WTC11 (cell line): Measurements from ENCODE around the gene EGR1. TPM values are rescaled to one million over a fixed set of nuclear protein-coding genes. Genes with fewer than 3 reads are reported as not detected.

Source experiments
- CREM ChIP-seq: sonication (generic); formaldehyde crosslinking; IDR thresholded peaks from 2 replicates; pipeline ENCODE4 v1.8.1; 2022; ENCODE audit warnings: mild to moderate bottlenecking, missing genetic modification reagents, moderate library complexity
- ESRRA ChIP-seq: sonication (generic); formaldehyde crosslinking; IDR thresholded peaks from 2 replicates; pipeline ENCODE4 v1.8.1; 2022; ENCODE audit warnings: mild to moderate bottlenecking, missing genetic modification reagents, borderline replicate concordance
- FOXP1 ChIP-seq: sonication (generic); formaldehyde crosslinking; IDR thresholded peaks from 2 replicates; pipeline ENCODE4 v1.8.0; 2022; ENCODE audit warnings: missing genetic modification reagents, mild to moderate bottlenecking, moderate library complexity, borderline replicate concordance
- GABPB1 ChIP-seq: sonication (generic); formaldehyde crosslinking; IDR thresholded peaks from 2 replicates; pipeline ENCODE4 v1.8.1; 2023; ENCODE audit warnings: mild to moderate bottlenecking, missing genetic modification reagents
- KAT7 ChIP-seq: sonication (generic); formaldehyde crosslinking; IDR thresholded peaks from 2 replicates; pipeline ENCODE4 v1.8.1; 2023; ENCODE audit warnings: missing genetic modification reagents, mild to moderate bottlenecking, borderline replicate concordance
- NFE2L1 ChIP-seq: sonication (generic); formaldehyde crosslinking; IDR thresholded peaks from 2 replicates; pipeline ENCODE4 v1.8.1; 2023; ENCODE audit warnings: missing genetic modification reagents
- NR2C2 ChIP-seq: sonication (generic); formaldehyde crosslinking; IDR thresholded peaks from 2 replicates; pipeline ENCODE4 v1.8.0; 2022; ENCODE audit warnings: mild to moderate bottlenecking, missing genetic modification reagents
- PRRX2 ChIP-seq: fragments of 250-450 bp; sonication (Bioruptor Pico); IDR thresholded peaks from 2 replicates; pipeline ENCODE4 v1.8.0; 2021; ENCODE audit warnings: mild to moderate bottlenecking
- RELA ChIP-seq: sonication (generic); formaldehyde crosslinking; IDR thresholded peaks from 2 replicates; pipeline ENCODE4 v1.8.1; 2022; ENCODE audit warnings: missing genetic modification reagents, mild to moderate bottlenecking, borderline replicate concordance
- RORB ChIP-seq: fragments of 250-450 bp; sonication (Bioruptor Pico); IDR thresholded peaks from 2 replicates; pipeline ENCODE4 v1.9.0; 2021; ENCODE audit warnings: mild to moderate bottlenecking
- TEAD1 ChIP-seq: sonication (generic); formaldehyde crosslinking; IDR thresholded peaks from 2 replicates; pipeline ENCODE4 v1.8.0; 2022; ENCODE audit warnings: mild to moderate bottlenecking, missing genetic modification reagents
- TEAD4 ChIP-seq: sonication (generic); formaldehyde crosslinking; IDR thresholded peaks from 2 replicates; pipeline ENCODE4 v1.8.0; 2022; ENCODE audit warnings: mild to moderate bottlenecking, missing genetic modification reagents
- ZNF232 ChIP-seq: sonication (generic); formaldehyde crosslinking; IDR thresholded peaks from 2 replicates; pipeline ENCODE4 v1.8.0; 2022; ENCODE audit warnings: mild to moderate bottlenecking, missing genetic modification reagents
- total RNA-seq: library from RNA; stranded (reverse); gene quantifications from 3 replicates; pipeline ENCODE4 v1.2.3, GENCODE V29; 2021
- TF ChIP-seq, protein P1 (sequence below): sonication (generic); formaldehyde crosslinking; conservative IDR thresholded peaks from 2 replicates; pipeline ENCODE4 v1.8.1; 2023; ENCODE audit warnings: mild to moderate bottlenecking, low read depth, missing genetic modification reagents, moderate library complexity
- TF ChIP-seq, protein P2 (sequence below): sonication (generic); formaldehyde crosslinking; IDR thresholded peaks from 2 replicates; pipeline ENCODE4 v1.8.1; 2022; ENCODE audit warnings: mild to moderate bottlenecking, moderate library complexity, missing genetic modification reagents
- TF ChIP-seq, protein P3 (sequence below): sonication (generic); formaldehyde crosslinking; IDR thresholded peaks from 2 replicates; pipeline ENCODE4 v1.8.0; 2022; ENCODE audit warnings: mild to moderate bottlenecking, missing genetic modification reagents
- TF ChIP-seq, protein P4 (sequence below): fragments of 250-450 bp; sonication (Bioruptor Pico); IDR thresholded peaks from 2 replicates; pipeline ENCODE4 v1.9.0; 2021; ENCODE audit warnings: moderate library complexity, mild to moderate bottlenecking, inconsistent platforms, borderline replicate concordance
- TF ChIP-seq, protein P5 (sequence below): sonication (generic); formaldehyde crosslinking; IDR thresholded peaks from 2 replicates; pipeline ENCODE4 v1.8.0; 2022; ENCODE audit warnings: mild to moderate bottlenecking, missing genetic modification reagents
- TF ChIP-seq, protein P6 (sequence below): sonication (generic); formaldehyde crosslinking; IDR thresholded peaks from 2 replicates; pipeline ENCODE4 v1.8.0; 2023; ENCODE audit warnings: missing genetic modification reagents, mild to moderate bottlenecking, borderline replicate concordance
- TF ChIP-seq, protein P7 (sequence below): sonication (generic); formaldehyde crosslinking; IDR thresholded peaks from 2 replicates; pipeline ENCODE4 v1.8.1; 2022; ENCODE audit warnings: low read depth, missing genetic modification reagents, borderline replicate concordance
- TF ChIP-seq, protein P8 (sequence below): fragments of 250-450 bp; sonication (Bioruptor Pico); IDR thresholded peaks from 2 replicates; pipeline ENCODE4 v2.1.2; 2022; ENCODE audit warnings: mild to moderate bottlenecking, moderate library complexity
- TF ChIP-seq, protein P9 (sequence below): sonication (generic); formaldehyde crosslinking; IDR thresholded peaks from 2 replicates; pipeline ENCODE4 v1.8.0; 2023; ENCODE audit warnings: mild to moderate bottlenecking, missing genetic modification reagents

The EGR1 gene
- total RNA-seq, 1 experiment from 2014 or later, result 15.7 TPM

DNA sequence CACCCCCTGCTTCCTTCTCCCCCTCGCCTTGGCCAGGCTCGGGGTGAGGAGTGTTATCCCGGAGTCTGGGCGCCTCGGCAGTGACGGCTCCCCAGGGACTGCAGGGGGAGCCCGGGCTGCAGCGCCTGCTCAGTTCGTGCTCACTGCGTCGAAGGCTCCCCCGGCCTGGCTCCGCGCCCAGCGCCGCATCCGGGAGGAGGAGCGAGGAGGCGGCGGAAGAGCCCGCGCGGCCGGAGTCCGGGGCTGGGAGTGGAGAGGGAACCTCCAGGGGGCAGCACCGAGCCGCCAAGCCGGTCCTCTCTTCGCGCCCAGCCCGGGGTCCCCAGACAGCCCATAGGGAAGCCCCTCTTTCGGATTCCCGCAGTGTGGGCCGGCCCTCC is 1.3 kb upstream of the EGR1 start (continued):
- TF ChIP-seq, protein P1, sequence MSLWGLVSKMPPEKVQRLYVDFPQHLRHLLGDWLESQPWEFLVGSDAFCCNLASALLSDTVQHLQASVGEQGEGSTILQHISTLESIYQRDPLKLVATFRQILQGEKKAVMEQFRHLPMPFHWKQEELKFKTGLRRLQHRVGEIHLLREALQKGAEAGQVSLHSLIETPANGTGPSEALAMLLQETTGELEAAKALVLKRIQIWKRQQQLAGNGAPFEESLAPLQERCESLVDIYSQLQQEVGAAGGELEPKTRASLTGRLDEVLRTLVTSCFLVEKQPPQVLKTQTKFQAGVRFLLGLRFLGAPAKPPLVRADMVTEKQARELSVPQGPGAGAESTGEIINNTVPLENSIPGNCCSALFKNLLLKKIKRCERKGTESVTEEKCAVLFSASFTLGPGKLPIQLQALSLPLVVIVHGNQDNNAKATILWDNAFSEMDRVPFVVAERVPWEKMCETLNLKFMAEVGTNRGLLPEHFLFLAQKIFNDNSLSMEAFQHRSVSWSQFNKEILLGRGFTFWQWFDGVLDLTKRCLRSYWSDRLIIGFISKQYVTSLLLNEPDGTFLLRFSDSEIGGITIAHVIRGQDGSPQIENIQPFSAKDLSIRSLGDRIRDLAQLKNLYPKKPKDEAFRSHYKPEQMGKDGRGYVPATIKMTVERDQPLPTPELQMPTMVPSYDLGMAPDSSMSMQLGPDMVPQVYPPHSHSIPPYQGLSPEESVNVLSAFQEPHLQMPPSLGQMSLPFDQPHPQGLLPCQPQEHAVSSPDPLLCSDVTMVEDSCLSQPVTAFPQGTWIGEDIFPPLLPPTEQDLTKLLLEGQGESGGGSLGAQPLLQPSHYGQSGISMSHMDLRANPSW, result no peak
- TF ChIP-seq NR2C2 (CRISPR knock-in tag) (no peak), RELA (CRISPR knock-in tag) (peak; percentile 69; the same call in 1 of the 2 replicates), FOXP1 (CRISPR knock-in tag) (peak; percentile 74), KAT7 (CRISPR knock-in tag) (no peak; the same call in 1 of the 2 replicates), PRRX2 (CRISPR knock-in tag) (no peak), ESRRA (peak; percentile 77; the same call in 1 of the 2 replicates), TEAD4 (CRISPR knock-in tag) (no peak), GABPB1 (CRISPR knock-in tag) (no peak), NFE2L1 (peak; percentile 67; the same call in 1 of the 2 replicates), RORB (no peak), ZNF232 (no peak; the same call in 1 of the 2 replicates), TEAD1 (CRISPR knock-in tag) (no peak), CREM (CRISPR knock-in tag) (0 out of 2 replicates have a peak, but pooled peaks have one; percentile 49)
- TF ChIP-seq, protein P2, sequence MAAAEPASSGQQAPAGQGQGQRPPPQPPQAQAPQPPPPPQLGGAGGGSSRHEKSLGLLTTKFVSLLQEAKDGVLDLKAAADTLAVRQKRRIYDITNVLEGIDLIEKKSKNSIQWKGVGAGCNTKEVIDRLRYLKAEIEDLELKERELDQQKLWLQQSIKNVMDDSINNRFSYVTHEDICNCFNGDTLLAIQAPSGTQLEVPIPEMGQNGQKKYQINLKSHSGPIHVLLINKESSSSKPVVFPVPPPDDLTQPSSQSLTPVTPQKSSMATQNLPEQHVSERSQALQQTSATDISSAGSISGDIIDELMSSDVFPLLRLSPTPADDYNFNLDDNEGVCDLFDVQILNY (CRISPR knock-in tag), result peak; percentile 94
- TF ChIP-seq, protein P3, sequence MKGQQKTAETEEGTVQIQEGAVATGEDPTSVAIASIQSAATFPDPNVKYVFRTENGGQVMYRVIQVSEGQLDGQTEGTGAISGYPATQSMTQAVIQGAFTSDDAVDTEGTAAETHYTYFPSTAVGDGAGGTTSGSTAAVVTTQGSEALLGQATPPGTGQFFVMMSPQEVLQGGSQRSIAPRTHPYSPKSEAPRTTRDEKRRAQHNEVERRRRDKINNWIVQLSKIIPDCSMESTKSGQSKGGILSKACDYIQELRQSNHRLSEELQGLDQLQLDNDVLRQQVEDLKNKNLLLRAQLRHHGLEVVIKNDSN, result no peak
- TF ChIP-seq, protein P4, sequence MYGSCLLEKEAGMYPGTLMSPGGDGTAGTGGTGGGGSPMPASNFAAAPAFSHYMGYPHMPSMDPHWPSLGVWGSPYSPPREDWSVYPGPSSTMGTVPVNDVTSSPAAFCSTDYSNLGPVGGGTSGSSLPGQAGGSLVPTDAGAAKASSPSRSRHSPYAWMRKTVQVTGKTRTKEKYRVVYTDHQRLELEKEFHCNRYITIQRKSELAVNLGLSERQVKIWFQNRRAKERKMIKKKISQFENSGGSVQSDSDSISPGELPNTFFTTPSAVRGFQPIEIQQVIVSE (CRISPR knock-in tag), result no peak
- TF ChIP-seq, protein P5, sequence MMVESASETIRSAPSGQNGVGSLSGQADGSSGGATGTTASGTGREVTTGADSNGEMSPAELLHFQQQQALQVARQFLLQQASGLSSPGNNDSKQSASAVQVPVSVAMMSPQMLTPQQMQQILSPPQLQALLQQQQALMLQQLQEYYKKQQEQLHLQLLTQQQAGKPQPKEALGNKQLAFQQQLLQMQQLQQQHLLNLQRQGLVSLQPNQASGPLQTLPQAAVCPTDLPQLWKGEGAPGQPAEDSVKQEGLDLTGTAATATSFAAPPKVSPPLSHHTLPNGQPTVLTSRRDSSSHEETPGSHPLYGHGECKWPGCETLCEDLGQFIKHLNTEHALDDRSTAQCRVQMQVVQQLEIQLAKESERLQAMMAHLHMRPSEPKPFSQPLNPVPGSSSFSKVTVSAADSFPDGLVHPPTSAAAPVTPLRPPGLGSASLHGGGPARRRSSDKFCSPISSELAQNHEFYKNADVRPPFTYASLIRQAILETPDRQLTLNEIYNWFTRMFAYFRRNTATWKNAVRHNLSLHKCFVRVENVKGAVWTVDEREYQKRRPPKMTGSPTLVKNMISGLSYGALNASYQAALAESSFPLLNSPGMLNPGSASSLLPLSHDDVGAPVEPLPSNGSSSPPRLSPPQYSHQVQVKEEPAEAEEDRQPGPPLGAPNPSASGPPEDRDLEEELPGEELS (CRISPR knock-in tag), result peak; percentile 62; the same call in 1 of the 2 replicates
- TF ChIP-seq, protein P6, sequence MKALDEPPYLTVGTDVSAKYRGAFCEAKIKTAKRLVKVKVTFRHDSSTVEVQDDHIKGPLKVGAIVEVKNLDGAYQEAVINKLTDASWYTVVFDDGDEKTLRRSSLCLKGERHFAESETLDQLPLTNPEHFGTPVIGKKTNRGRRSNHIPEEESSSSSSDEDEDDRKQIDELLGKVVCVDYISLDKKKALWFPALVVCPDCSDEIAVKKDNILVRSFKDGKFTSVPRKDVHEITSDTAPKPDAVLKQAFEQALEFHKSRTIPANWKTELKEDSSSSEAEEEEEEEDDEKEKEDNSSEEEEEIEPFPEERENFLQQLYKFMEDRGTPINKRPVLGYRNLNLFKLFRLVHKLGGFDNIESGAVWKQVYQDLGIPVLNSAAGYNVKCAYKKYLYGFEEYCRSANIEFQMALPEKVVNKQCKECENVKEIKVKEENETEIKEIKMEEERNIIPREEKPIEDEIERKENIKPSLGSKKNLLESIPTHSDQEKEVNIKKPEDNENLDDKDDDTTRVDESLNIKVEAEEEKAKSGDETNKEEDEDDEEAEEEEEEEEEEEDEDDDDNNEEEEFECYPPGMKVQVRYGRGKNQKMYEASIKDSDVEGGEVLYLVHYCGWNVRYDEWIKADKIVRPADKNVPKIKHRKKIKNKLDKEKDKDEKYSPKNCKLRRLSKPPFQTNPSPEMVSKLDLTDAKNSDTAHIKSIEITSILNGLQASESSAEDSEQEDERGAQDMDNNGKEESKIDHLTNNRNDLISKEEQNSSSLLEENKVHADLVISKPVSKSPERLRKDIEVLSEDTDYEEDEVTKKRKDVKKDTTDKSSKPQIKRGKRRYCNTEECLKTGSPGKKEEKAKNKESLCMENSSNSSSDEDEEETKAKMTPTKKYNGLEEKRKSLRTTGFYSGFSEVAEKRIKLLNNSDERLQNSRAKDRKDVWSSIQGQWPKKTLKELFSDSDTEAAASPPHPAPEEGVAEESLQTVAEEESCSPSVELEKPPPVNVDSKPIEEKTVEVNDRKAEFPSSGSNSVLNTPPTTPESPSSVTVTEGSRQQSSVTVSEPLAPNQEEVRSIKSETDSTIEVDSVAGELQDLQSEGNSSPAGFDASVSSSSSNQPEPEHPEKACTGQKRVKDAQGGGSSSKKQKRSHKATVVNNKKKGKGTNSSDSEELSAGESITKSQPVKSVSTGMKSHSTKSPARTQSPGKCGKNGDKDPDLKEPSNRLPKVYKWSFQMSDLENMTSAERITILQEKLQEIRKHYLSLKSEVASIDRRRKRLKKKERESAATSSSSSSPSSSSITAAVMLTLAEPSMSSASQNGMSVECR (CRISPR knock-in tag), result no peak; the same call in 1 of the 2 replicates
- TF ChIP-seq, protein P7, sequence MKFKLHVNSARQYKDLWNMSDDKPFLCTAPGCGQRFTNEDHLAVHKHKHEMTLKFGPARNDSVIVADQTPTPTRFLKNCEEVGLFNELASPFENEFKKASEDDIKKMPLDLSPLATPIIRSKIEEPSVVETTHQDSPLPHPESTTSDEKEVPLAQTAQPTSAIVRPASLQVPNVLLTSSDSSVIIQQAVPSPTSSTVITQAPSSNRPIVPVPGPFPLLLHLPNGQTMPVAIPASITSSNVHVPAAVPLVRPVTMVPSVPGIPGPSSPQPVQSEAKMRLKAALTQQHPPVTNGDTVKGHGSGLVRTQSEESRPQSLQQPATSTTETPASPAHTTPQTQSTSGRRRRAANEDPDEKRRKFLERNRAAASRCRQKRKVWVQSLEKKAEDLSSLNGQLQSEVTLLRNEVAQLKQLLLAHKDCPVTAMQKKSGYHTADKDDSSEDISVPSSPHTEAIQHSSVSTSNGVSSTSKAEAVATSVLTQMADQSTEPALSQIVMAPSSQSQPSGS (CRISPR knock-in tag), result no peak
- TF ChIP-seq, protein P8, sequence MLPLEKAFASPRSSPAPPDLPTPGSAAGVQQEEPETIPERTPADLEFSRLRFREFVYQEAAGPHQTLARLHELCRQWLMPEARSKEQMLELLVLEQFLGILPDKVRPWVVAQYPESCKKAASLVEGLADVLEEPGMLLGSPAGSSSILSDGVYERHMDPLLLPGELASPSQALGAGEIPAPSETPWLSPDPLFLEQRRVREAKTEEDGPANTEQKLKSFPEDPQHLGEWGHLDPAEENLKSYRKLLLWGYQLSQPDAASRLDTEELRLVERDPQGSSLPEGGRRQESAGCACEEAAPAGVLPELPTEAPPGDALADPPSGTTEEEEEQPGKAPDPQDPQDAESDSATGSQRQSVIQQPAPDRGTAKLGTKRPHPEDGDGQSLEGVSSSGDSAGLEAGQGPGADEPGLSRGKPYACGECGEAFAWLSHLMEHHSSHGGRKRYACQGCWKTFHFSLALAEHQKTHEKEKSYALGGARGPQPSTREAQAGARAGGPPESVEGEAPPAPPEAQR (CRISPR knock-in tag), result no peak
- TF ChIP-seq, protein P9, sequence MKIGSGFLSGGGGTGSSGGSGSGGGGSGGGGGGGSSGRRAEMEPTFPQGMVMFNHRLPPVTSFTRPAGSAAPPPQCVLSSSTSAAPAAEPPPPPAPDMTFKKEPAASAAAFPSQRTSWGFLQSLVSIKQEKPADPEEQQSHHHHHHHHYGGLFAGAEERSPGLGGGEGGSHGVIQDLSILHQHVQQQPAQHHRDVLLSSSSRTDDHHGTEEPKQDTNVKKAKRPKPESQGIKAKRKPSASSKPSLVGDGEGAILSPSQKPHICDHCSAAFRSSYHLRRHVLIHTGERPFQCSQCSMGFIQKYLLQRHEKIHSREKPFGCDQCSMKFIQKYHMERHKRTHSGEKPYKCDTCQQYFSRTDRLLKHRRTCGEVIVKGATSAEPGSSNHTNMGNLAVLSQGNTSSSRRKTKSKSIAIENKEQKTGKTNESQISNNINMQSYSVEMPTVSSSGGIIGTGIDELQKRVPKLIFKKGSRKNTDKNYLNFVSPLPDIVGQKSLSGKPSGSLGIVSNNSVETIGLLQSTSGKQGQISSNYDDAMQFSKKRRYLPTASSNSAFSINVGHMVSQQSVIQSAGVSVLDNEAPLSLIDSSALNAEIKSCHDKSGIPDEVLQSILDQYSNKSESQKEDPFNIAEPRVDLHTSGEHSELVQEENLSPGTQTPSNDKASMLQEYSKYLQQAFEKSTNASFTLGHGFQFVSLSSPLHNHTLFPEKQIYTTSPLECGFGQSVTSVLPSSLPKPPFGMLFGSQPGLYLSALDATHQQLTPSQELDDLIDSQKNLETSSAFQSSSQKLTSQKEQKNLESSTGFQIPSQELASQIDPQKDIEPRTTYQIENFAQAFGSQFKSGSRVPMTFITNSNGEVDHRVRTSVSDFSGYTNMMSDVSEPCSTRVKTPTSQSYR (CRISPR knock-in tag), result 0 out of 2 replicates have a peak, but pooled peaks have one; percentile 3
